ENCODE measurements around the gene TMEM170B. TPM values are rescaled to one million over a fixed set of nuclear protein-coding genes. Genes with fewer than 3 reads are reported as not detected.

Gene TMEM170B
- polyA plus RNA-seq, 3 donors: 11.7 to 33.4 (median 19.7) TPM

DNA sequence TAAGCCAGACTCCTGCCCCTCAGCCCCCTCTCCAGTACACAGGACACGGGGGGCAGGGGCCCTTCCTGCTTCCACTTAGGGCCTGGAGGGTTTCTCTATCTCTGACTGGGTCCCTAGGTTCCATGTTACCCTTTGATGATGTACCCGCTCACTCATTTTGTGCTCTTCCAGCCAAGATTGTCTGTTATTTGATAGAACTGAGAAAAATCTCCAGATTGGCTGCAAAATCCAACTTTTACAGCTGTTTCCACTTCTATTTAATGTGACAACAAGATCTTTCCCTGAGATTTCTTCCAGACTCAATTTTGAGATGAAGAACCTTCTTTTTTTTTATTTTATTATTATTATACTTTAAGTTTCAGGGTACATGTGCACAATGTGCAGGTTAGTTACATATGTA is 85.7 kb downstream of the TMEM170B start:
- H3K9me3 ChIP-seq (replicated peaks in 1 of 2; ENCODE audit: control insufficient read depth in 1 of 2, insufficient read depth in 1 of 2, low read length in 2 of 2): no peaks in the 10 kb centered on the region
- DNase-seq: no peak
- H3K9ac ChIP-seq (ENCODE audit: insufficient read depth, low read length, poor library complexity, severe bottlenecking): no peak overlapping the region
- no peak overlapping the region for H3K4me2 ChIP-seq (replicated peaks; ENCODE audit: extremely low read depth, low read length, poor library complexity, severe bottlenecking)
- no CpG with 5 or more reads among the region's 2 CpGs for WGBS (ENCODE audit: insufficient coverage)
- H3K27ac Mint-ChIP-seq: no peak overlapping the region
- H3K36me3 Mint-ChIP-seq: no peaks in the 10 kb centered on the region
- H3K9me3 Mint-ChIP-seq: peaks cover 0 to 2% (median 0%) of the 10 kb centered on the region in 7 donors
- H2AFZ ChIP-seq (ENCODE audit: insufficient read depth, low read depth, low read length, poor library complexity, severe bottlenecking): no peak overlapping the region
- no peak overlapping the region for H3K4me3 Mint-ChIP-seq
- H3K4me1 Mint-ChIP-seq: peaks cover 1% of the 10 kb centered on the region
- TF ChIP-seq, protein P1, sequence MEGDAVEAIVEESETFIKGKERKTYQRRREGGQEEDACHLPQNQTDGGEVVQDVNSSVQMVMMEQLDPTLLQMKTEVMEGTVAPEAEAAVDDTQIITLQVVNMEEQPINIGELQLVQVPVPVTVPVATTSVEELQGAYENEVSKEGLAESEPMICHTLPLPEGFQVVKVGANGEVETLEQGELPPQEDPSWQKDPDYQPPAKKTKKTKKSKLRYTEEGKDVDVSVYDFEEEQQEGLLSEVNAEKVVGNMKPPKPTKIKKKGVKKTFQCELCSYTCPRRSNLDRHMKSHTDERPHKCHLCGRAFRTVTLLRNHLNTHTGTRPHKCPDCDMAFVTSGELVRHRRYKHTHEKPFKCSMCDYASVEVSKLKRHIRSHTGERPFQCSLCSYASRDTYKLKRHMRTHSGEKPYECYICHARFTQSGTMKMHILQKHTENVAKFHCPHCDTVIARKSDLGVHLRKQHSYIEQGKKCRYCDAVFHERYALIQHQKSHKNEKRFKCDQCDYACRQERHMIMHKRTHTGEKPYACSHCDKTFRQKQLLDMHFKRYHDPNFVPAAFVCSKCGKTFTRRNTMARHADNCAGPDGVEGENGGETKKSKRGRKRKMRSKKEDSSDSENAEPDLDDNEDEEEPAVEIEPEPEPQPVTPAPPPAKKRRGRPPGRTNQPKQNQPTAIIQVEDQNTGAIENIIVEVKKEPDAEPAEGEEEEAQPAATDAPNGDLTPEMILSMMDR (IDR thresholded peaks at IDR 0.05): no peak
- no peak overlapping the region for H3K27ac ChIP-seq (ENCODE audit: low read depth in 1 of 2, low read length in 2 of 2)
- H4K20me1 ChIP-seq (ENCODE audit: insufficient read depth, low read length): no peaks in the 10 kb centered on the region
- no peaks in the 10 kb centered on the region for H3K79me2 ChIP-seq (ENCODE audit: insufficient read depth, low read length)
- H3K4me1 ChIP-seq (ENCODE audit: control insufficient read depth in 1 of 2, insufficient read depth in 2 of 2, low read length in 2 of 2): peaks cover 0 to under 1% of the 10 kb centered on the region in 2 donors
- no peaks in the 10 kb centered on the region for H3K27me3 ChIP-seq (ENCODE audit: control insufficient read depth in 2 of 2, insufficient read depth in 2 of 2, low read length in 2 of 2)
- H3K27me3 Mint-ChIP-seq (ENCODE audit: low read depth in 3 of 3): peaks cover 0 to 2% (median 1%) of the 10 kb centered on the region in 3 donors
- intact Hi-C loops (cut with micrococcal nuclease): no loop called here
- H3K36me3 ChIP-seq (replicated peaks in 1 of 2; ENCODE audit: control insufficient read depth in 1 of 2, insufficient read depth in 2 of 2, low read length in 2 of 2): no peaks in the 10 kb centered on the region
- H3K4me3 ChIP-seq (replicated peaks in 1 of 3; ENCODE audit: low read depth in 2 of 3, low read length in 3 of 3): no peak overlapping the region

DNA sequence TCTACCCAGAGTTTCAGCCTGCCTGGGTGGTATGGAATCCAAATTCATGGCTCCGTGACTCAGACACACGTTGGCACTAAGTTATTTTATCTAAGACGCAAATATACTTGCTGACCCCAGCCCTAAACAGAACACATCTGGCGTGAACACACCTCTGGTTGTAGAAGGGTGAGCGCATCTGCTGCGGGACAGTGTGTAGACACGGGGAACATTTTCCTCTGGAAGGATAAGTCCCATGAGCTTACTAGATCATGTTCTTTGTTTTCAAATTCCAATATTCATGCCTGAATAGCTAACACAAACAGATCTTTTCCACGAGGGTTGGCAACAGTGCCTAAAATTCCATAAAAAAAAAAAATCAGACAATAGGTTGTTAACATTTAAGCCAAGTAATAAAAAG is 87.8 kb downstream of the TMEM170B start:
- TF ChIP-seq, protein P1 (IDR thresholded peaks at IDR 0.05): no peak
- 100% methylated on average over 1 of the region's 8 CpGs for WGBS (ENCODE audit: insufficient coverage)
- Histone ChIP-seq H3K4me1 (ENCODE audit: control insufficient read depth in 1 of 2, insufficient read depth in 2 of 2, low read length in 2 of 2) (peaks cover 0 to 2% of the 10 kb centered on the region in 2 donors), H3K9ac (ENCODE audit: insufficient read depth, low read length, poor library complexity, severe bottlenecking) (no peak overlapping the region), H3K36me3 (replicated peaks in 1 of 2; ENCODE audit: control insufficient read depth in 1 of 2, insufficient read depth in 2 of 2, low read length in 2 of 2) (no peaks in the 10 kb centered on the region), H3K4me3 (replicated peaks in 1 of 3; ENCODE audit: low read depth in 2 of 3, low read length in 3 of 3) (no peak overlapping the region), H3K27ac (ENCODE audit: low read depth in 1 of 2, low read length in 2 of 2) (no peak overlapping the region), H4K20me1 (ENCODE audit: insufficient read depth, low read length) (no peaks in the 10 kb centered on the region), H3K4me2 (replicated peaks; ENCODE audit: extremely low read depth, low read length, poor library complexity, severe bottlenecking) (no peak overlapping the region), H2AFZ (ENCODE audit: insufficient read depth, low read depth, low read length, poor library complexity, severe bottlenecking) (no peak overlapping the region), H3K79me2 (ENCODE audit: insufficient read depth, low read length) (no peaks in the 10 kb centered on the region), H3K9me3 (replicated peaks in 1 of 2; ENCODE audit: control insufficient read depth in 1 of 2, insufficient read depth in 1 of 2, low read length in 2 of 2) (no peaks in the 10 kb centered on the region), H3K27me3 (ENCODE audit: control insufficient read depth in 2 of 2, insufficient read depth in 2 of 2, low read length in 2 of 2) (no peaks in the 10 kb centered on the region)
- H3K27me3 Mint-ChIP-seq (ENCODE audit: low read depth in 3 of 3): peaks cover 0 to 6% (median 1%) of the 10 kb centered on the region in 3 donors
- H3K4me1 Mint-ChIP-seq: peaks cover 6% of the 10 kb centered on the region
- intact Hi-C loops (cut with micrococcal nuclease): no loop called here
- no peak overlapping the region for H3K27ac Mint-ChIP-seq
- H3K36me3 Mint-ChIP-seq: no peaks in the 10 kb centered on the region
- peaks cover 0 to 3% (median 0%) of the 10 kb centered on the region in 7 donors for H3K9me3 Mint-ChIP-seq
- DNase-seq: no peak
- H3K4me3 Mint-ChIP-seq: no peak overlapping the region
